Mucosa of descending colon (tissue), 3 donors: ENCODE results near the gene EVC2. TPM values are rescaled to one million over a fixed set of nuclear protein-coding genes. Genes with fewer than 3 reads are reported as not detected.

Source experiments
- ATAC-seq: fragments of 200-7000 bp; cut with Tn5 transposase; one replicate; pipeline ENCODE4 v1.9.1; 2020; ENCODE audit warnings: mild to moderate bottlenecking, moderate library complexity
- DNase-seq, 3 donors: peaks; one replicate each; pipeline ENCODE4 v3.0.0-alpha.2; 2020
- H3K36me3 ChIP-seq: fragments of 200-600 bp; one replicate; pipeline ENCODE4 v1.8.0; 2021; ENCODE audit warnings: low read depth, mild to moderate bottlenecking
- H3K4me1 ChIP-seq: fragments of 200-600 bp; one replicate; pipeline ENCODE4 v1.8.0; 2021; ENCODE audit warnings: low read depth, mild to moderate bottlenecking
- H3K4me3 ChIP-seq: fragments of 200-600 bp; one replicate; pipeline ENCODE4 v1.8.0; 2021; ENCODE audit warnings: mild to moderate bottlenecking
- H3K9me3 ChIP-seq: fragments of 200-600 bp; one replicate; pipeline ENCODE4 v1.8.0; 2021; ENCODE audit warnings: mild to moderate bottlenecking
- intact Hi-C, 2 donors: fragments of 100-400 bp; cut with DNase I in 1 of 2; cut with micrococcal nuclease in 1 of 2; formaldehyde crosslinking; loops; one replicate each; pipeline versions ENCODE4 v1.11.0 to v1.11.1; 2022; cut with DNase I, micrococcal nuclease
- total RNA-seq, 3 donors: library from RNA; stranded (reverse); fragmentation: NEBNext Ultra II Directional in 2 of 3; extraction: Animal tissue kit (Norgen Biotek cat#: 25700) in 2 of 3; gene quantifications; one replicate each; pipeline versions ENCODE4 v1.2.1 to v1.2.4, GENCODE V29; 2021 to 2023
- TF ChIP-seq, protein P1 (sequence below): fragments of 200-600 bp; IDR thresholded peaks from one replicate; pipeline ENCODE4 v1.8.0; 2022; ENCODE audit warnings: antibody characterized with exemption, mild to moderate bottlenecking
- donor health status: DM: no; HTN: no; CAD: no; lungs with moderate emphysema.
- donor health status: DM: no; HTN: no; CAD: no.
- donor health status: DM: no; HTN: yes; CAD: no.

Gene EVC2
- total RNA-seq, 3 donors from 2014 or later: 0.64 to 6.5 (median 1.1) TPM

DNA sequence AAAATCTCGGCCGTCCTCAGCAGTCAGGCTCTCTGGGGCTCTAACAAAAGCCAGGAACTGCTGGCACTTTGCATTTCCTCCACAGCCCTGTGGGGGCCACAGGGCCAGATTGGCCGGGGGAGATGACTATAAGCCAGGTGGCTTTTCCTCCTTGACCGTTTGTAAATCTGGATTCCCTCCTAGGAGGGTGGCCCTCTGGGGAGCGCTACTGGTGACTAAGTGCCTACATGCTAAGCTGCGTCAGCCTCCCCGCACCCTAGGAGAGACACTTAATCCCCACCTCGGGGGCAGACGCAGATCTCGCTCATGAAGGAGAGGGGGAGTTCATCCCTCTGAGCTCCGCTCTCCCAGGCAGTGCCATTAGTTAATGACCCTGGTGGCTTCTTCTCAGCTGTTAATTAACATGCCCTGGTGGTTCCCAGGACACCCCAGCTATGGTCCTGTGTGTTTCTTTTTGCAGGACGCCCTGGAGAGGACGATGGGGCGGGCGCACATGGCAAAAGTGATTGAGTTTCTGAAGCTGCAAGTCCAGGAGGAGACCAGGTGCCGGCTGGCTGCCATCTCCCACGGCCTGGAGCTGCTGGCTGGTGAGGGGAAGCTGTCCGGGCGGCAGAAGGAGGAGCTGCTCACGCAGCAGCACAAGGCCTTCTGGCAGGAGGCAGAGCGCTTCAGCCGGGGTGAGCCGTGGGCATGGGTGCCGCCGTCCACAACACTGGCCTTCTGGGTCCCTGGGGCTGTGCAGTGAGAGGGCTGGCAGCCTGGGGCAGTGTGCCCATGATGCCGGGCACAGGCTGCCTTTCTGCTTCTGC lies 44.2 kb upstream of the EVC2 start:
- Histone ChIP-seq H3K36me3 (no peaks in the 10 kb centered on the region), H3K4me1 (no peaks in the 10 kb centered on the region), H3K4me3 (no peak overlapping the region), H3K9me3 (no peaks in the 10 kb centered on the region)
- intact Hi-C loops: no loop called here
- TF ChIP-seq, protein P1, sequence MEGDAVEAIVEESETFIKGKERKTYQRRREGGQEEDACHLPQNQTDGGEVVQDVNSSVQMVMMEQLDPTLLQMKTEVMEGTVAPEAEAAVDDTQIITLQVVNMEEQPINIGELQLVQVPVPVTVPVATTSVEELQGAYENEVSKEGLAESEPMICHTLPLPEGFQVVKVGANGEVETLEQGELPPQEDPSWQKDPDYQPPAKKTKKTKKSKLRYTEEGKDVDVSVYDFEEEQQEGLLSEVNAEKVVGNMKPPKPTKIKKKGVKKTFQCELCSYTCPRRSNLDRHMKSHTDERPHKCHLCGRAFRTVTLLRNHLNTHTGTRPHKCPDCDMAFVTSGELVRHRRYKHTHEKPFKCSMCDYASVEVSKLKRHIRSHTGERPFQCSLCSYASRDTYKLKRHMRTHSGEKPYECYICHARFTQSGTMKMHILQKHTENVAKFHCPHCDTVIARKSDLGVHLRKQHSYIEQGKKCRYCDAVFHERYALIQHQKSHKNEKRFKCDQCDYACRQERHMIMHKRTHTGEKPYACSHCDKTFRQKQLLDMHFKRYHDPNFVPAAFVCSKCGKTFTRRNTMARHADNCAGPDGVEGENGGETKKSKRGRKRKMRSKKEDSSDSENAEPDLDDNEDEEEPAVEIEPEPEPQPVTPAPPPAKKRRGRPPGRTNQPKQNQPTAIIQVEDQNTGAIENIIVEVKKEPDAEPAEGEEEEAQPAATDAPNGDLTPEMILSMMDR: no peak
- ATAC-seq (no peak), DNase-seq (no peak)

DNA sequence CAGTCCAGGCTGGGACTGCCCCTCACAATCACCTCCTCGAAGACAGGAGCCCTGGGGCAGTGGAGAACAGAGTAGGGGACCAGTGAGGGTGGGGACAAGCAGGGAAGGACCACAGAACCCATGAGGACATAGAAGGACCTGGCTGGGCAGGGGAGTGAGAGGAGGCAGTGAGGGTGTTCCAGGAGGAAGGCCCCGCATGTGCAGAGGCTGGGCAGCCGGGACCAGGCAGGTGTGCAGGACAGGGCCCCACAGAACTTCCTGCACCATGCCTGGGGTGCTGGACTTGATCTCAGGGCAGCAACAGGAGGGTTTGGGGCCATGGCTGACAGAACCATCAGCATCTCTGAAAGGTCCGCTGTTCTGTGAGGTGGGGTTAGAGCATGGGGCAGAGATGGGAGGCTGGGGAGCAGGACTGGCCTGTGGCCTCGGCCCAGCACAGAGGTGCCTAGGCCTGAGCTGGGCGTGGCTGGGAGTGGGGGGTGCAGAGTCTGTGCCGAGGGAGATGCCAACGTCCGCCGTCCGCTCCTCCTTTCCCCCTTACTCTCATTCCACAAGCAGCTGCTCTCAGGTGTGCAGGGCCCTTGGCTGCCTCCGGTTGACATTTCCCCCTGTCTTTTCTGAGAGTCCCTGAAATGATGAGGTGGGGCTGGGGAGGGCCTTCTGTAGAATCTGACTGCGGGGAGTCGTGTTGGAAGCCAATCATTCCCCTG lies 43.5 kb upstream of the EVC2 start:
- TF ChIP-seq, protein P1: no peak
- no peak overlapping the region for H3K4me3 ChIP-seq
- no peaks in the 10 kb centered on the region for H3K9me3 ChIP-seq
- DNase-seq: no peak
- no peaks in the 10 kb centered on the region for H3K4me1 ChIP-seq
- intact Hi-C loops: no loop called here
- no peaks in the 10 kb centered on the region for H3K36me3 ChIP-seq
- no peak for ATAC-seq

DNA sequence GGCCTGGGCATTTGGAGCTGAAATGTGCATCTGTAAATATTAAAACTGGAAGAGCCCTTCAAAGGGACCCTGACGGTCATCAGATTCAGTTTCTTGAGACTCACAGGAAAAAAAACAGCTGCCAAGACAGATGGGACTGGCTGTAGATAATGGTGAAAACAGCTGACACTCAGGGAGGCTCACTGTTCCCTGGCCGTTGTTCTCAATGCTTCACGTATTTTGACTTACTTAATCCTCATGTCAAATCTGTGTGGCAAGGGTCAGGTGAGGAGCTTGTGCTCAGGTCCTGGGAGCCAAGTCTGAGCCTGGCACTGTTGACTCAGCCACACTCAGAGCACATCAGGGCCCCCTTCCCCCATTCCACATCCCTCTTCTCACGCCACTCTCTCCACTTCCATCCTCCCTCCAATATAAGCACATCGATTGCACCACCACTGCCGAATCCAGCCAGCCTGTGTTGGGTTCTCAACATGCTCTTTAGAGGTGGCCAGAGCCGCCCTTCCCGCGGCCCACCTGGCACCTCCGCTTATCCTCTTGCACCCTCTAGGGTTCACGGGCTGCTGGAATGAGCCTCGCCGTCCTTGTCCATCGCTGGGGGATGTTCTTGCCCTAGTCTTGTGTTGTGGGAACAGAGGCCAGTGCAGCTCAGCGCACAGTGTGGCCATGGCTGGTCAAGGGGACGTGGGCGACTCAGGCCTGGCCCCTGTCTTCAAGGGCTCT lies 42.7 kb upstream of the EVC2 start:
- intact Hi-C loops: no loop called here
- H3K9me3 ChIP-seq: no peaks in the 10 kb centered on the region
- TF ChIP-seq, protein P1: no peak
- no peak for DNase-seq
- no peaks in the 10 kb centered on the region for H3K4me1 ChIP-seq
- H3K4me3 ChIP-seq: no peak overlapping the region
- no peaks in the 10 kb centered on the region for H3K36me3 ChIP-seq
- no peak for ATAC-seq

DNA sequence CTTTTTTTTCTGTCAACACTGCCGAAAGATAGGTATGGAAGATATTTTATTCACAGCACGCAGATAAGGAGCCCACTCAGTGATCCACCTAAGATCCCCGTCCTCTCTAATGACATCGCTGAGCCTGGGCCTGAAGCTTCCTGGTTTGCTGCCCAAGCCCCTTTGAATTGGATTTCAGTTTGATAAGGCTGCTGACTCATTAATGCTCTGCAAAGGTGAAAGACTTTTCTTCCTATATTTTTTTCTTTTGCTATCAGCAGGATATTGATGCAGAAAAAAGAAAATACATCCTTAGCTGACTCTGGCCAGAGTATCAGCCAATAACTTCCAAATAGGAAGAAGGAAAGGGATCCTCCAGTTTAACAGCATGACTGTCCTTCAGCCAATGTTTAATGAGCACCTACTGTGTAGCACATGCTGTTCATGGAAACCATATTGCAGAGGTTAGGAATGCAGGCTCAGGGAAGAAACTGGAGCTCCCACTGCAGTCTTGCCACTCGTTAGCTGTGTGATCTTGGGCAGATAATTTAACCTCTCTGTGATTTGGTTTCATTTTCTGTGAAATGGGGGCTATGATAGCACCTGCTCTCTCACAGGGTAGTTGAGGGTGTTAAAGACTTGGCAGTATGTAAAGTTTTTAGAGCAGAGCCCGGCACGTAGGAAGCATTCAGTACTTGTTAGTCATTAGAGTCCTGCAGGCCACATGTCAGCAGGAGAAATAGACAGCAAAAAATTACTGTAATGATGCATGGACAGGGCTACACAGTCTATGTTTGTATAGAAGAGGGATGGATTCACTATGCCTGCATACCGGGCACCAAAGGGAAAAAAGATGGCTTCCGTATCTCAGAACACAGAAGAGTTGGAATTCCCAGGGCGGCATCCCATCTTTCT lies 41.9 kb upstream of the EVC2 start:
- intact Hi-C loops: no loop called here
- Histone ChIP-seq H3K9me3 (no peaks in the 10 kb centered on the region), H3K4me1 (no peaks in the 10 kb centered on the region), H3K36me3 (no peaks in the 10 kb centered on the region), H3K4me3 (no peak overlapping the region)
- ATAC-seq: no peak
- TF ChIP-seq, protein P1: no peak
- no peak for DNase-seq

DNA sequence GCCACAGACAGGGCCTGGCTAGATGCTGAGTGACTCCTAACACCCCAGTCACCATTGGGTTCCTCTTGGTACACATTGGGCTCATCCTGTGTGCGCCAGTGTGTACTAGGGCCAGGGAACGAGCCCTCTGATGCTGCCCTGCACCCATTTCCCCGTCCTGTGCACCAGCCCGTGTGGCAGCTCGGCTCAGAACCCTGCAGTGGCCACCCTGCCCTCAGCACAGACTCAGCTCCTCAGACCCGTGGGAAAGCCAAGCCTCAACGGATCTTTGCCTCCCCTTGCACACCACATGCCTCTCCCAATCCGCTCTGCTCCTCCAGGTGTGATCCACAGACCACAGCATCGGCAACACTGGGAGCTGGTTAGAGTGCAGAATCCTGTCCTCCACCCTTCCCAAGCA lies 41.2 kb upstream of the EVC2 start:
- Histone ChIP-seq H3K4me3 (no peak overlapping the region), H3K36me3 (no peaks in the 10 kb centered on the region), H3K9me3 (no peaks in the 10 kb centered on the region), H3K4me1 (no peaks in the 10 kb centered on the region)
- ATAC-seq (no peak), DNase-seq (no peak)
- TF ChIP-seq, protein P1: no peak
- intact Hi-C loops: no loop called here
